Measurements from ENCODE around the gene GSAP. TPM values are rescaled to one million over a fixed set of nuclear protein-coding genes. Genes with fewer than 3 reads are reported as not detected.

The GSAP gene
- total and polyA plus RNA-seq, 2 experiments from 2014 or later = 1.7 to 3.0 TPM

GRCh38 chr7:77320137-77320536, 96.0 kb downstream of the GSAP start:
- Histone ChIP-seq H3K27ac (no peak overlapping the region), H3K9me3 (ENCODE audit: low read depth) (no peaks in the 10 kb centered on the region), H3K4me3 (no peak overlapping the region), H3K27me3 (no peaks in the 10 kb centered on the region), H3K36me3 (no peaks in the 10 kb centered on the region), H3K4me1 (ENCODE audit: low read depth) (peaks cover 14% of the 10 kb centered on the region)
- no peak for TF ChIP-seq CTCF (IDR thresholded peaks at IDR 0.05; ENCODE audit: low read depth, low read length)
- no peak for DNase-seq (ENCODE audit: low read depth in 1 of 2, low spot score in 1 of 2)

- no peak for DNase-seq (ENCODE audit: low read depth in 1 of 2, low spot score in 1 of 2)
Observed at GRCh38 chr7:77318019-77318418, 98.1 kb downstream of the GSAP start.

GRCh38 chr7:77316219-77316978, 99.8 kb downstream of the GSAP start:
- H3K36me3 ChIP-seq = no peaks in the 10 kb centered on the region
- TF ChIP-seq CTCF (IDR thresholded peaks at IDR 0.05; ENCODE audit: low read depth, low read length) = no peak
- no peak overlapping the region for H3K4me3 ChIP-seq
- no peak for DNase-seq (ENCODE audit: low read depth in 1 of 2, low spot score in 1 of 2)
- H3K4me1 ChIP-seq (ENCODE audit: low read depth) = peaks cover 7% of the 10 kb centered on the region
- no peaks in the 10 kb centered on the region for H3K27me3 ChIP-seq
- no peaks in the 10 kb centered on the region for H3K9me3 ChIP-seq (ENCODE audit: low read depth)
- no peak overlapping the region for H3K27ac ChIP-seq

More at GRCh38 chr7:77318019-77318418, 98.1 kb downstream of the GSAP start:
- no peak for TF ChIP-seq CTCF (IDR thresholded peaks at IDR 0.05; ENCODE audit: low read depth, low read length)
- Histone ChIP-seq H3K4me3 (no peak overlapping the region), H3K36me3 (no peaks in the 10 kb centered on the region), H3K27ac (no peak overlapping the region), H3K9me3 (ENCODE audit: low read depth) (no peaks in the 10 kb centered on the region), H3K4me1 (ENCODE audit: low read depth) (peaks cover 14% of the 10 kb centered on the region), H3K27me3 (no peaks in the 10 kb centered on the region)

- no peak for TF ChIP-seq CTCF (IDR thresholded peaks at IDR 0.05; ENCODE audit: low read depth, low read length)
- H3K36me3 ChIP-seq = no peaks in the 10 kb centered on the region
- no peak overlapping the region for H3K4me3 ChIP-seq
- no peaks in the 10 kb centered on the region for H3K27me3 ChIP-seq
- no peaks in the 10 kb centered on the region for H3K4me1 ChIP-seq (ENCODE audit: low read depth)
- no peak overlapping the region for H3K27ac ChIP-seq
- DNase-seq (ENCODE audit: low read depth in 1 of 2, low spot score in 1 of 2) = peak in 1 of 2 donors; percentile 48
- no peaks in the 10 kb centered on the region for H3K9me3 ChIP-seq (ENCODE audit: low read depth)
Observed at GRCh38 chr7:77315182-77315591, 101.0 kb downstream of the GSAP start.

GRCh38 chr7:77313876-77314480, 102.2 kb downstream of the GSAP start:
- no peak for DNase-seq (ENCODE audit: low read depth in 1 of 2, low spot score in 1 of 2)
- Histone ChIP-seq H3K9me3 (ENCODE audit: low read depth) (no peaks in the 10 kb centered on the region), H3K27ac (no peak overlapping the region), H3K4me3 (no peak overlapping the region), H3K27me3 (no peaks in the 10 kb centered on the region), H3K36me3 (no peaks in the 10 kb centered on the region), H3K4me1 (ENCODE audit: low read depth) (no peaks in the 10 kb centered on the region)
- TF ChIP-seq CTCF (IDR thresholded peaks at IDR 0.05; ENCODE audit: low read depth, low read length) = no peak
